ENCODE results near the gene HDAC9.

The HDAC9 gene

DNA sequence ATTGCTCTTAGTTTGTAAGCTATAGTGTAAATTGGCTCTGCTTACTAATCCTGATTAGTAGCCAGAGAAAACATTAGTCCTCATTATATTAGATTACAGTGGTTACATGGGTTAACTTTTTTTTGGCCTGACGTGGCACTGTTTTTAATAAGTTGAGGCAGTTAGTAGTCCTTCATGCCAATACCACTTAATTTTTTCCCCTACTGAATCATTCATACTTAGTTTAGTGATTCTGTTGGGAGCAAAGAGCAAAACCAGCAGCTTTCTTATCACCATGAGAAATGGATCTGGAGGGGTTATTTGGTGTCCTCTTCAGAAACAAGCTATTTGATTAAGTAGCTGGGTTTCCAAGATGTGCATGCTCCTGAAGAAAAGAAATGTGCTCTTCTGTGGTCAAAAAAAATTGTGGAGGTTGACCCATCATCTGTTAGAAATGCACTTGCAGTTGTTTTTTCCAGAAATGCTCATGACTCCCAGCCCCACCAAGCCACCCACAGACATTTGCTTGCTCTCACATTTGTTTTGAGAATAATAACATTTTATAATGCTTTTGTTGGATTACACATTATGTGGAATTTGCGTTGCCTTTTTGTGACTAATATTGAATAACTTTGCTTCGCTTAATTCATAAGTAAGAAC is 258.5 kb downstream of the HDAC9 start:
- DNase-seq = no peak

DNA sequence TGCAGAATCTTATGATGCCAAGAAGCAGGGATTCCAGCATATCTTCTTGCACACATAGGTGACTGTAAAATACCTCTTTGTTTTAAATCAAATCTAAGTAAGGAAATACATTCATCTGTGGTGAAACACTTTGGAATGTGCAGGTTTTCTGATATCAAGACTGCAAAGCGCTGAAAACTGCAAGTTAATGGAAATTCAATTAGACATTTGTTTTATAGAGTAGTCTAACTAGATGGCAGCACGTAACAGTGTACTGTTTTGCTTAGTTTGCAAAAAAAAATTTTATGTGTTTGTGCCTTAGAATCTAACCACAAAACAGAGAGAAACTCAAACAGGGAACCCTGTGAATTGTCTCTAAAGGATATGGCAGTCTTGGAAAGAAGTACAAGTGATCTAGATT is 259.2 kb downstream of the HDAC9 start:
- DNase-seq = no peak

DNA sequence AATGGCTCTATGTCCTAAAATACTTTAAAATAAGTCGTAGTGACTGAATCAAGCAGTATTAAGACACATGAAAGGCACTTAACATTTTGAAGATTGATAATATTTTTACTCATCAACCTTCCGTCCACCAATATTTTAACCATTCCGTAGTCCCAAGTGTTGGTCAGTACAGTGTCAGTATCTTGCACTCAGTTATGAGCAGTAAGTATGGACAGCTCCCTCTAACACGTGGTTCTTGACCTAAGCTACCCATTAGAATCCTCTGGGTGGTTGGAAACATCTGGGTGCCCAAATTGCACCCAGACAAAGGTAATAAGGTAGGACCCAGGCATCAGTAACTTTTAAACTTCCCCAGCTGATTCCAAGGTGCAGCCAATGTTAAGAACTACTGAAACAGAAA is 260.2 kb downstream of the HDAC9 start:
- DNase-seq = no peak

DNA sequence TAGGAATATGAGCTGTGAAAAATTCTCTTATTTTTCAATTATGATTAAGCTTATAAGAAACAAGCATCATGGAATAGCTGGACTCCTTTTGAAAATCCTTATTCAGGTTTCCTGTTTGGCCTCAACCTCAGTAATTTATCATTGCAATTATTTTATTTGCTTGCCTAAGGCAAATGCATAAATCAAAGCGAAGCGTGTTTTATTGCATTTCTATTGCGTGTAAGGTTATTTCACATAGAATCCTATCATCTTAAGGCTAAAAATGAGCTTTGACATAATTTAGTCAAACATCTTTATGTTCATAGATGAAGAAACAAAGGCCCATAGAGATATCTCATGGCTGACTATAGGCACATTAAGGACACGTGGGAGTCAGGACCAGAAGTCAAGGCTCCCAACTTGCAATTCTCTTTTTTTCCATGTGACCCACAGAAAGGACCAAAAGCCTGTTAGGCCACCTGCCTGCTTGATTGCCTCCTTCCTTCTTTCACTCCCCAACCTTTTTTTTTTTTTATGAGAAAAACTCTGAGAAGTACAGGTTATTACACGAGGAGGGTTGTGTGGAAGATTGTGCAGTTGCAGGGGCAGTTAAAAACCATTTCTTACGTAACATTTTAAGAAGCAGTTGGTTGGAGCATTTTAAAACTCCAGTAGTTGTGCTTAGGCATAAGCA is 261.0 kb downstream of the HDAC9 start:
- no peak for DNase-seq

DNA sequence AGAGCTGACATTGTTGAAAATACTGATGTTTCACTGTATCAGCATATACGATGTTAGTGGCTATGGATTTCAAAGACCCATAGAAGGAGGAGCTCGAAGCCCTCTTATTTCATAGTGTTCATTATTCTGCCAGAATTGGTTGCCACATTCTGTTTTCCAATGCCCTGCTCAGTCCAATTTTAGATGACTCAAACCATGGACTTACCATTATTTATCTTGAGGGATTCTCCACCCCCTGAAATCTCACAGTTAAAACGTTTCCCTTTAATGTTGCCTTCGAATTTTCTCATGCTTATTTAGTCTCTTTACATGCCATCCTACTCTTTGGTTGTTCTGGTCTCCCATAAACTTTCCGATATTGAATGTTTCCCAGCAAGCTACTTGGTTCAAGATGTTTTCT is 264.5 kb downstream of the HDAC9 start:
- no peak for DNase-seq

DNA sequence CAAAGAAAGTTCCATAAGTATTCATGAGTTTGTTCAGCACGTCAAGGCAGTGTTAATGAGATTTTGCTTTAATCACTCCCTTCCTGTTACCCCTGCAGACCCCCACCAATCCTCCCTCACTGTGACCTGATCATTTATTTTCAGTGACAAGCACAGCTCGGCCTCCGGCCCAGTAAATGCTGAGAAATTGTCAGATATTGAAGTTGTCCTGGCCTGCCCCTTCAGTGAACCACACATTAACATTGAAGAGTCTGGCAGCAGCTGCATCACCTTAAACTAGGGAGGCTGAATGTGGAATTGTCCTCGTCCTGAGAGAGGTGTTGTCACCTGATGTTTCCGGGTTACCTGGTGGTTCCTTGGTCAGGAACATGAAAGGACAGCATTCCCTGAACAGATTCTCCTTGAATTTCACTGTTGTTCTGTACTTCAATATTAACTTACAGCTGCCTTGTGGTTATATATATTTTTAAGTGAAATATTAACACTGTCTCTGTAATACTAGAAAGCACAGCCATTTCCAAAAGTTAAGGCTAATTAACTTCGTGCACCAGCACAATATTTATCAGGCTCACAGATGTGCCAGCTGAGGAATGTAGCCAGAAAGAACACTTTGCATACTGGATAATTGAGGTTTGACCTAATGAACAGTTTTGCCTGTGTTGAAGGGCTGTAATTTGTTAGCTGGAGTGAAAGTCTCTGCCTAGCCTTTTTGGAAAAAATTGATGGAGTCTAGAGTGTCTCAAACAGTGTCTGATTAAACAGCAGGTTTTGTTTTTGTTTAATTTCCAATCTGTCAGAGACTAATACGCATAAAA is 265.3 kb downstream of the HDAC9 start:
- DNase-seq = no peak

DNA sequence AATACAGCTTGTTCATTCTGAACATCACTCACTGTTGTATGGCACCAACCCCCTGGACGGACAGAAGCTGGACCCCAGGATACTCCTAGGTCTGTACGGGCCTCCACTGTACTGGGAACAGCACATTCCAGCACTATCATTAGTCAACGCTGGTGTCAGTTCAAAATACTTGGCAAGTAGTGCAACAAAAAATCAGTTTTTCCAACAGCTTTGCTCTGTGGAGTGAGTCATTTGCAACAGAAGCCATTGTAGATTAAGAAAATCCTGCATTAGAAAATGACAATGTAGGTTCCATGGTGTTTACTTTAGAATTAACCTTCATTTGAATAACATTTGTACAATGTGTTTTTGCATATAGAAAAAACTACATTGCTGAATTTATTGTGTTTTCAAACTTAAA is 266.6 kb downstream of the HDAC9 start:
- no peak for DNase-seq

DNA sequence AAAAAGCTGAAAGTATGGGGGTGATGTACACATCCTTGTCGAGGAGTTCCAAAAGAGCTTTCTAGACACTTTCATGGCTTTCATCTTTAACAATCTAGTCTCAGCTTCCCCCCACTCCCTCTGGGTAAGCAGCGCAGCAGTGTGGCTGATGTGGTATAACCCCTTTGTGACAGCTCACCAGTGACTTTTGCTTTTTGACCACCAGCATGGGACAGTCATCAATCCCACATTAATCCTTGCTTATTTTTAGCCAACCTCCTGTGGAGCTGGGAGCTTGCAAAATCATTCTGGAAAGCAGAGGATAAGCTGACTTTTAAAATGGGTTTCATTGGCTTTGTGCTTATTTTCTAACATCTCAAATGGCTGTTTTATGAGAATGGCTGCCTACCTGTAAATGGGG is 272.7 kb downstream of the HDAC9 start:
- no peak for DNase-seq

DNA sequence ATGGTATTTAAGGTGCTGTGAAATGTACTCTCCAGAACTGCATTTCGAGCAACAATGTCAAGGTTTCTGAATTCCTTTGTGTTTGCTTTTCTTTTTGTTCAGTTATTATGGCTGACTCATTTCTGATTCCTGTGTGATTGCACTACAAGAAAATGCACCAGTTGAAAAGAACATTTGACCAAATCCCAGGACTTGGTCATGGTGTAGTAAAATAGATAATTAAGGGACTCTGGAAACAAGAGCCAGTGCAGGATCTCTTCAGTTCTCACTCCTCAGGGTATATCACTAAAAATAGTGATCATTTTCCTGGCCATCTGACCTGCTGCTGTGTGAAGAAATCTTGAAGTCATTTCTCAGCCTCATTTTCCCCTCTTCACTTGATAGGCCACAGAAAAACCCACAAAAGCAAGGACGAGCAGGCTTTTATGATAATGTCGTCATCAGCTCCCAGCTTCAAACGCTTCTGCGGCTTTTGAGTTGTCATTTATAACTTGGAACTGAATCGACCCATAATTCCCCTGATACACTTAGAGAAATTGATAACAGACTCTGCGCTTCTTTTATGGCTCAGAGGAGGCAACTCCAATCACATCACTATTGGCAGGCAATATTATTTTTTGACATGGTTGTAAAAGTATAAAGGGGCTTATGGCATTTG is 274.7 kb downstream of the HDAC9 start:
- no peak for DNase-seq

DNA sequence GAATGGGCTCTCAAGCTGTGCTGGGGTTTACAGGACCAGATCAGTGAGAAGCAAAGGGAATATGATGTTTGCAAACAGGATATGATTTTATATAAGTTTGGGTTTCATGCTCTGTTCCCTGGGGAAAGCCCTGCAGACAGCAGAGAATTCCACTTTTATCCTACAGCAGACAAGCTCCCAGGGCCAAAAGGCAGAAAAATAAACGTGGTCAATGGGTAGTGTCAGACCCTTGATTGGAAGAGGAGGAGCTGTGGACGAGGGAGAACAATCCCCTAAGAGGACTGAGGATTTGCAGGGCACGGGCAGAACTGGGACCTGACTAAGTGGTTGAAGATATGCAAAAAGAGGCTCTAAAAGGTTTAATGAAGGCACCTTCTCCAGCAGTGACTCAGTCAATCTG is 275.3 kb downstream of the HDAC9 start:
- no peak for DNase-seq

DNA sequence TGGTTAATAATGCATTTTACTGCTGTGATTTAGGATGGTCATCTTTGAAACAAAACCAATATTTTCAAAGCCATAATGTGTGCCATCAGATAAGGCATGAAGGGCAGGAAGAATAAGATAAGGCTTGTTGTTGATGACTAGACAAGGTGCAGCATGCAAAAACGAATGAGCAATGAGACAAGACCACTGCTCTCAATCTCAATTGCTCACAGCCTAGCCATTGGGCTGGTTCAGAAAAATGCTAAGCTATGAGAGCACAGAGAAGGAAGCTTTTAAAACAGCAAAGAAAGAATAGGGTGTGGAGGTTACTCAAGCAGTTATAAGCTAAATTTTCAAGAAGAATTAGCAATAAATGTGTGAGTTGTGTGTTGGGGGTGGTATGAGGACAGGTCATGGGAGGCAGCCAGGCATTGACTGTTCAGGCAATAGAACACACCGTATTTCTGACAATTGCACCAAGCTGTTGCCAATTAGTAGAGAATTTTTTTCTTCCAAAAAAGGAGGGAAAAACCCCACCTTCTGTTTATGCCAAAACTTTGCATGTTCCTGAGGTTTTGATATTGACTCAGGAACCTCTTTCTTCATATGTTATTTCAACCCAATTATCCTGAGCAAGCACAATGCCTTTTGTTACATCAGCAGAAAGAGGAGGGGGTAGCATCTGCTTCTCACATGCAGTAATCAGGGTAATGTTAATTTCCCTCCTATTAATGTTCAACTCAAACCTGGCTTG is 276.5 kb downstream of the HDAC9 start:
- DNase-seq = no peak

DNA sequence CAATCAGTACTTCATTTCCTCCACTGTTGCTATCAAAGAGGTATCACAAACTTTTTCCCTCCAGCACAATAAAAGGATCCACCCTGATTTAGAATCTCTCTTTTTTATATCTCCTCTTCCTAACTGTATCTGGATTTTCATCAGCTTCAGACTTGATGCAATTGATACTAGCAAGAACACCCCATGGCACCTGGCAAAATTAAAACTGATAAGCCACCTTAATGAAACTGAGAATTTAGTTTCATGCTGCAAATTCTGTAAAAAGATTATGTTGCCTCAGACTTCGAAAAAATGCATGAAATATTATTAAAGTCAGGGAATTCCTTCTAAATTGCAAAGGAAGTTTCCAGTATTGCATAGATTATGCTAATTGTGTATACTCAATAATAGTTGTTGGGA is 277.0 kb downstream of the HDAC9 start:
- no peak for DNase-seq

DNA sequence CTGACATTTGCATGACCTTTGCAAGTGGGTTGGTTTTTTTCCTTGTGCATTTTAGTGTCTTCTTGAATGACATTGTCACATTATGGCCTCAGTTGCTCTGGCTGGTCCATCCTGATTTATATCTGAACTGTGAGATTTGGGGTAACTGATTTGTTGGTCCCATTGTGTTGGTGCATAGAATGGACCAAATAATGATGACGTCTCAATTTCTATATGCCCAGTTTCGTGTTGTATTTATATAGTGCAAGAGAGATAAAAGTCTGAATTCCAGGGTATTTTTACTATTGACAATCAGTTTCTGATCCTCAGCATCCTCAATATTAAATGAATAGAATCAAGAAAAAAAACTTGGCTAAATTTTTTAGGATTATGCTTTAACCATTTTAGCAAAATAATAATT is 281.8 kb downstream of the HDAC9 start:
- no peak for DNase-seq

DNA sequence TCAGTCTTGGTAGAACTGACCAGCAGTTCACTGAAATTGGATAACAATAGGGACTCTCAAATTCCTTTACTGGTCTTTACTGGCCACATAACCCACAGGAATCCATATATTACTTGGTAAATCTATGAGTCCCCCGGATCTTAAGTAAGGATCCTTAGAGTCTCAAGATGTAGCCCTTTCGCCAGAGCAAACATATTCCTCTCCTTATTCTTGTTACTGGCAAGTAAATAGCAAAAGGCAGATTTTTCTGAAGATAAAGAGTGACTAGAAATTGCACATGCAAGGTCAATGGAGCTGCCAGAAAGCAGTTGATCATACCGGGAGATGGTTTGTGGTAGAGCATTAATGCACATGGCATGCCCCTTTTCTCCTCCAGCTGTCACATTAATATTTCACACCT is 283.0 kb downstream of the HDAC9 start:
- DNase-seq = no peak

DNA sequence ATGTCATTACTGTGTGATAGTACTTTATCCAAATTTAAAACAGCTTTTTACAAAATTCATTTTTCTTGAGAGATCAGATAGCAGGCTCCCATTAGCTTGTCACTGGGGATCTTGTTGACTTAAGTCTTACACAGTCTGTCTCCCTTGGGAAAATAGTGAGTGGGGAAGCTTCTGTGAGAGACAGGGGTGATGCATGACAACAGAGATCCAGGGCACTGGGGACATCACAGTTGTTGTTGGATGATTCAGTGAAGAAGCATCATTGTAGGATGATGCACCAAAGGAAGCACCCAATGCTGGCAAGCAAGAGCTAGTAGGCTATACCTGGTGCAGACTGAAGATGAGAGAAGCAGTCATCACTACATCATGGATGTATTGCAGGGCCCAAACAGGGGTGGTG is 284.7 kb downstream of the HDAC9 start:
- DNase-seq = no peak

DNA sequence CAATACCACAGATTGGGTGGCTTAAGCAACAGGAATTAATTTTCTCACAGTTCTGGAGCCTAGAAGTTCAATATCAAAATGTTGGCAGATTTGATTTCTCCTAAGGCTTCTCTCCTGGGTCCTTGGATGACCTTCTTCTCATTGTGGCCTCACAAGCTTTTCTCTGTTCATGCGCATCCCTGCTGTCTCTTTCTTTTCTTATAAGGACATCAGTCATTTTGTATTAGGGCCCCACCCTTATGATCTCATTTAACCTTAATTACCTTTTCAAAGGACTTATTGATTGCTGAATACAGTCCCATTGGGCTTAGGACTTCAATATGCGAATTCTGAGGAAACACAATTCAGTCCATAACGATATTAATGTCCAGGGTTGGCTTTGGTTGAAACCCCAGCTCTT is 285.4 kb downstream of the HDAC9 start:
- no peak for DNase-seq

DNA sequence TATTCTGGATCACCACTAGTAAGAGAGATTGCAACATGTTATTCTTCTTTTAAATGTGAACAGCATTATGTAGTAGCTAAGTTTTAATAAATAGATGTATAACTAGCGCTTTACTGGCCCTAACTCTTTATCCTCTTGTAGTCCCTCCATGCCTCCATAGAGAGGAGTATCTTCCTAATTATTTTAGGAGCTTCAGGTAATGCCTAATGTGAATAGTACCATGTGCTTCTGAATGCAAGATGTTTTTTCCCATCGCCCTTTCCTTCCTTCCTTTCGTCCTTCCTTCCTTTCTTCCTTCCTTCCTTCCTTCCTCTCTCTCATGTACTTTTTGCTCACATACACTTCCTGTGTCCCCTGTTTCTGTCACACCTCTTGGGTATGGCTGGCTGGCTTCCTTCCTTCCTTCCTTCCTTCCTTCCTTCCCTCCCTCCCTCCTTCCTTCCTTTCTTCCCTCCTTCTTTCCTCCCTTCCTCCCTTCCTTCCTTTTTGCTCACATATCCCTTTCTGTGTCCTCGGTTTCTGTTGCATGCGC is 290.7 kb downstream of the HDAC9 start:
- no peak for DNase-seq

DNA sequence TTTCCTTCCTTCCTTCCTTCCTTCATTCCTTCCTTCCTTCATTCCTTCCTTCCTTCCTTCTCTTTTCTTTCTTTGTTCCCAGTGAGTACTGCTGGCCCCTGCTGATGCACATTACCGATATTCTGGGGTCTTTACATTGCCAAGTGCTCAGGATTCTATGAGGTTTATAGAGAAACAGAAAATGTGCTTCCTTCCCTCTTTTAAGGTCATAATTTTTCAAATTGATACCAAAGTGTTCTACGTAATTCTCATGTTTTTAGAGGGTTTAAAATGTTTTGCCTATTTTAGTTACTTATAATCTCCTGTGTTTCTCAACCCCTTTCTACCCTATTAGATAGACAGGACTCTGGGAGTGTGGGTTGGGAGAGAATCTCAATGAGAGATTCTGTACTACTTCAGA is 291.2 kb downstream of the HDAC9 start:
- DNase-seq = no peak

DNA sequence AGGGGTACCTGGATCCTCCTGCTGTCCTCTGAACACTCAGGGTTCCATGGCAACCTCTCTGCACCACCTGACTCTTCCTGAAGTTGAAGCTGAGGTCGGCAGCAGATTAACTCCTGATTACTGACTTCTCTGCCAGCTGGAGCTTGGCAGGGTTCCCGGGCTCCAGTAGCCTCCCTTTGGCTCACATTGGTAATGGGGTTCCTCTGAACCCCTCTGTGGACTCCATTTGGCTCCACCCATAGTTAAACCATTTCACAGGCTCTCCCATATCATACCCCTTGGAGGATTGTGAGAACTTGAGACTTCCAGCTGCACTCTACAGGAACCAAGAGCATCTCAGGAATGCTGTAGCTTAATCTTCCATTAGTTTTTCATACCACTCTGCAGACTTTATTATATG is 292.5 kb downstream of the HDAC9 start:
- DNase-seq = no peak

DNA sequence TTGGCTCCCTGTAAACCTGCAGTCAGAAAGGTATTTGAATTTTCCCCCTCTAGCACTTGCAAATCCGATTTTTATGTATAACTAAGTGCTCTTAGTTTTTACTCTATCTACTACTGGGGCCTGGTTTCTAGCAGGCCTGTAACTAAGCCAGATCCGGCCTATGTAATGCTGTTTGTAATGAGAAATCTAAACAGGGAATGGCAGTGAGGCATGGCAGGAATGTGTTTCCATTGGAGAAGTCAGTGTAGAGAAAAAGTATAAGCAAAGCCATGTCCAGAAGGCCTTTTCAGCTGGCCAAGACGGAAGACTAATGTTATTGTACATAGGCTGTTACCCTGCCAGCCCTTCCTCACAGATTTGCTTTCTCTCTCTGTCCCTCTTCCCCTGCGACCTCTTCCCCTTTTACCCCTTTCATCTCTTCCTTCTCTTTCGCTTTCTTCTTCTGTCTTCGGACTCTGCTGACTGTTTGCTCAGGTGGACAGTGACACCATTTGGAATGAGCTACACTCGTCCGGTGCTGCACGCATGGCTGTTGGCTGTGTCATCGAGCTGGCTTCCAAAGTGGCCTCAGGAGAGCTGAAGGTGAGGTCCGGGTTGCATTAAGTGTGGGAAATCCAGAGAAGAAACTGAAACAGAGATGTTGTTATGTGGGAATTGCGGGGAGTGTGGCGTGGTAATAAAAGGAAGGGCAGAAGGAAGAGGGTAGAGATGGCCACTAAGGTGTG is 297.5 kb downstream of the HDAC9 start:
- DNase-seq = no peak

DNA sequence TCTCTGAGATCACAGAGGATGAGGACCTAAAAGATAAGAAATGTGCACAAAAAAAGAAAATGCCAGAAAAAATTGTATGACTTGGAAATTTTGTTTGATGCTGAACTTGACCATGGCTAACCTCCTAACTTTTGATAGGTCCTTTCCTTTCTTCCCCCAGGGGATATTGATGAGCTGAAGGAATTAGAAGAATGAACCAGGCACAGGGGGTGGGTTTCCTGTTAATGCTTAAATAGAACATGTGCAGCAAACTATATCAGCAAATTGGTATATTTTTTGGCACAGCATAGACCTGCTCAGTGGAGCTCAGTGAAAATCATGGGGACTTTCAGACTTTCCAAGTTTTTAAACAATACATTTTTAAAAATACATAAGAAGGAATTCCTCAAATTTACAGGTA is 300.7 kb downstream of the HDAC9 start:
- DNase-seq = no peak

Data from stimulated activated CD4-positive, alpha-beta T cell treated with anti-CD3 and anti-CD28 coated beads, Interleukin-2, amount 100 ng/mL, for 24 hours (primary cell).